ENCODE measurements around the gene PARD3.

Gene PARD3

DNA sequence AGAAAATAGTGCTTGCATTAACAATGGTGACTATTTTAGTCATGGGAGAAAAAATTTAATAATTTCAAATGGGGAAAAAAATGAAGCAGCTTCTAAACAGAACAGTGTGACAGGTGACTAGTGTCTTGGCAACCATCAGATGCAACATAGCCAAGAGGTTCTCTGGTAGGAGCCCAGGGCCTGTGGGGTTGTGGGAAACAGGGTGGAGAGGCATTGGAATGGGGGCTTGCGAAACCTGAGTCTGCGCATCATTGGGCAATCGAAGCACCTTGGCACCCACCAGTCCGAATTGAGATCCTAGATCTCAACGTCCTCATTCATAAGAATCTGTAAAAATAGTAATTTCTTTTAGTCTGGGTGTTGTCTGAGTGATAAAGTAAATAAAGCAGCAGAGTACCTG lies 19.2 kb upstream of the PARD3 start:
- no peak for TF ChIP-seq REST (IDR thresholded peaks at IDR 0.05; ENCODE audit: insufficient read depth in 1 of 2, low read depth in 2 of 2, low read length in 2 of 2)
- TF ChIP-seq POLR2AphosphoS5 (IDR thresholded peaks at IDR 0.05; ENCODE audit: low read depth, low read length), result no peak
- TF ChIP-seq FOXP2 (optimal IDR thresholded peaks at IDR 0.05; ENCODE audit: borderline replicate concordance, extremely low read depth, extremely low read length, insufficient read depth), result no peak
- no peak for TF ChIP-seq TAF1 (IDR thresholded peaks at IDR 0.05; ENCODE audit: borderline replicate concordance, insufficient read depth, low read length)
- TF ChIP-seq SIN3A (IDR thresholded peaks at IDR 0.05; ENCODE audit: borderline replicate concordance, insufficient read depth, low read length), result no peak

- TF ChIP-seq FOXP2 (optimal IDR thresholded peaks at IDR 0.05; ENCODE audit: borderline replicate concordance, extremely low read depth, extremely low read length, insufficient read depth) (no peak), SIN3A (IDR thresholded peaks at IDR 0.05; ENCODE audit: borderline replicate concordance, insufficient read depth, low read length) (no peak), TAF1 (IDR thresholded peaks at IDR 0.05; ENCODE audit: borderline replicate concordance, insufficient read depth, low read length) (no peak), REST (IDR thresholded peaks at IDR 0.05; ENCODE audit: insufficient read depth in 1 of 2, low read depth in 2 of 2, low read length in 2 of 2) (no peak), POLR2AphosphoS5 (IDR thresholded peaks at IDR 0.05; ENCODE audit: low read depth, low read length) (no peak)
Measured at GRCh38 chr10:34830217-34830822, 15.2 kb upstream of the PARD3 start.

DNA sequence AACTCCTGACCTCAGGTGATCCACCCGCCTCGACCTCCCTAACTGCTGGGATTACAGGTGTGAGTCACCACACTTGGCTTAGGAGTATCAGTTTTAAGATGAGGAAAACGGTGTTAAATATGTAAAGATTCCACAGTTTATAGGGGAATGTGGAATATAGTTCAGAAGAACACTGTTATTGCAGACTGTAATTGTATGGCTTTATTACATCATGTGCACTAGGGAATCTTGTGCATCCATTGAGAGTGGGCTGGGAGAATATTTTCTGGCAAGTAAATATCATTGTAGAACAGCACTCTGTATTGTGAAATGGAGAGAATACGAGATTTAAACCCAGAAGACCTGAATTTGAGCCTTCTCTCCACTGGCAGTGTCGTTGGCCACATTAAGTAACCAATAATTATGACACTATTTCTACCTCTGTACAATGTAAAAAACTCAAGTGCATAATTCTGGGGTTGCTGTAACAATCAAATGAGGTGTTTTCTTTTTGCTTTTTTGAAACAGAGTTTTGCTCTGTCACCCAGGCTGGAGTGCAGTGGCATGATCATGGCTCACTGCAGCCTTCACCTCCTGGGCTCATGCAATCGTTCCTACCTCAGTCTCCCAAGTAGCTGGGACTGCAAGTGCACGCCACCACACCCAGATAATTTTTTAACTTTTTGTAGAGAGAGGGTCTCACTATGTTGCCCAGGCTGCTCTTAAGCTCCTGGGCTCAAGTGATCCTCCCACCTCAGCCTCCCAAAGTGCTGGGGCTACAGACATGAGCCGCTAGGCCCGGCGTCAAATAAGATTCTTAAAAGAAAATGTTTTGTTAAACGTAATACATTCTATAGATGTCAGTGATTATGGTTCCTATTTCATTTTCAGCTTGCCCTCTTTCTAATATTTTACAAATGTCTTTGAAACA lies 12.0 kb upstream of the PARD3 start:
- TF ChIP-seq REST (IDR thresholded peaks at IDR 0.05; ENCODE audit: insufficient read depth in 1 of 2, low read depth in 2 of 2, low read length in 2 of 2) (no peak), TAF1 (IDR thresholded peaks at IDR 0.05; ENCODE audit: borderline replicate concordance, insufficient read depth, low read length) (no peak), FOXP2 (optimal IDR thresholded peaks at IDR 0.05; ENCODE audit: borderline replicate concordance, extremely low read depth, extremely low read length, insufficient read depth) (no peak), POLR2AphosphoS5 (IDR thresholded peaks at IDR 0.05; ENCODE audit: low read depth, low read length) (no peak), SIN3A (IDR thresholded peaks at IDR 0.05; ENCODE audit: borderline replicate concordance, insufficient read depth, low read length) (no peak)

DNA sequence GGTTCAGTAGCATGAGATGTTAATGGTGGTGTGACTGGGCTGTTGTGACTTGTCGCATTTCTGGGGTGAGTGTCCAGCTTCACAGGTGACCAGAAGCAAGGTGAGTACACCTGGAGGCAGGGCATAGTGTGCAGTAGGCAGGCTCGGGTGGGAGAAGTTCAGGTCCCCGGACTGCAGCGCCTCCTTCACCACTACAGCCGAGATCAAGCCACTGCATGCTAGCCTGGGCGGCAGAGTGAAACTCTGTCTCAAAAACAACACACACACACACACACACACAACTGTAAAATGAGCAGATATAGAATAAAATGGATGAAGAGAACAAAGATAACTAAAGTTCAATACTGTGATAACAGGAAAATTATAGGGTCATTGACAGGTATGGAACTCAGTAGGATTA lies 11.1 kb upstream of the PARD3 start:
- no peak for TF ChIP-seq POLR2AphosphoS5 (IDR thresholded peaks at IDR 0.05; ENCODE audit: low read depth, low read length)
- TF ChIP-seq FOXP2 (optimal IDR thresholded peaks at IDR 0.05; ENCODE audit: borderline replicate concordance, extremely low read depth, extremely low read length, insufficient read depth), result no peak
- TF ChIP-seq TAF1 (IDR thresholded peaks at IDR 0.05; ENCODE audit: borderline replicate concordance, insufficient read depth, low read length), result no peak
- no peak for TF ChIP-seq SIN3A (IDR thresholded peaks at IDR 0.05; ENCODE audit: borderline replicate concordance, insufficient read depth, low read length)
- TF ChIP-seq REST (IDR thresholded peaks at IDR 0.05; ENCODE audit: insufficient read depth in 1 of 2, low read depth in 2 of 2, low read length in 2 of 2), result no peak
